Measurements from ENCODE around the gene LCN12. TPM values are rescaled to one million over a fixed set of nuclear protein-coding genes. Genes with fewer than 3 reads are reported as not detected.

LCN12 gene
- total RNA-seq, 1 donor from 2014 or later: 2.6 TPM

GRCh38 chr9:136963751-136964150, 11.7 kb downstream of the LCN12 start:
- intact Hi-C loops (cut with DNase I): no loop called here
- no peaks in the 10 kb centered on the region for H3K27me3 ChIP-seq
- TF ChIP-seq CTCF (IDR thresholded peaks at IDR 0.05): no peak
- peaks cover 15% of the 10 kb centered on the region for H3K4me1 ChIP-seq
- H3K36me3 ChIP-seq: no peaks in the 10 kb centered on the region
- no peak for DNase-seq
- H3K9me3 ChIP-seq: no peaks in the 10 kb centered on the region
- no peak for ATAC-seq
- no peak overlapping the region for H3K27ac ChIP-seq
- H3K4me3 ChIP-seq: no peak overlapping the region

GRCh38 chr9:136964171-136964689, 12.2 kb downstream of the LCN12 start:
- no peak for ATAC-seq
- no peak for TF ChIP-seq CTCF (IDR thresholded peaks at IDR 0.05)
- peaks cover 15% of the 10 kb centered on the region for H3K4me1 ChIP-seq
- no peak for DNase-seq
- H3K27ac ChIP-seq: no peak overlapping the region
- H3K27me3 ChIP-seq: no peaks in the 10 kb centered on the region
- H3K4me3 ChIP-seq: no peak overlapping the region
- intact Hi-C loops (cut with DNase I): no loop called here
- H3K36me3 ChIP-seq: no peaks in the 10 kb centered on the region
- H3K9me3 ChIP-seq: no peaks in the 10 kb centered on the region

- ATAC-seq (no peak), DNase-seq (no peak)
- intact Hi-C loops (cut with DNase I): no loop called here
- no peak for TF ChIP-seq CTCF (IDR thresholded peaks at IDR 0.05)
- no peaks in the 10 kb centered on the region for H3K27me3 ChIP-seq
- H3K9me3 ChIP-seq: no peaks in the 10 kb centered on the region
- no peak overlapping the region for H3K4me3 ChIP-seq
- no peaks in the 10 kb centered on the region for H3K36me3 ChIP-seq
- no peak overlapping the region for H3K27ac ChIP-seq
- peaks cover 15% of the 10 kb centered on the region for H3K4me1 ChIP-seq
Measured at GRCh38 chr9:136964833-136965422, 12.9 kb downstream of the LCN12 start.

- no peak overlapping the region for H3K27ac ChIP-seq
- intact Hi-C loops (cut with DNase I): no loop called here
- H3K4me3 ChIP-seq: no peak overlapping the region
- no peaks in the 10 kb centered on the region for H3K36me3 ChIP-seq
- H3K27me3 ChIP-seq: no peaks in the 10 kb centered on the region
- ATAC-seq (no peak), DNase-seq (no peak)
- H3K4me1 ChIP-seq: peaks cover 15% of the 10 kb centered on the region
- H3K9me3 ChIP-seq: no peaks in the 10 kb centered on the region
- no peak for TF ChIP-seq CTCF (IDR thresholded peaks at IDR 0.05)
Measured at GRCh38 chr9:136965771-136966484, 13.9 kb downstream of the LCN12 start.

GRCh38 chr9:136968333-136969127, 16.5 kb downstream of the LCN12 start:
- DNase-seq: no peak
- Histone ChIP-seq H3K4me3 (no peak overlapping the region), H3K9me3 (no peaks in the 10 kb centered on the region), H3K27ac (no peak overlapping the region), H3K4me1 (peaks cover 15% of the 10 kb centered on the region), H3K27me3 (no peaks in the 10 kb centered on the region), H3K36me3 (no peaks in the 10 kb centered on the region)
- ATAC-seq: no peak
- TF ChIP-seq CTCF (IDR thresholded peaks at IDR 0.05): no peak
- intact Hi-C loops (cut with DNase I): no loop called here
